ENCODE results near the gene ACVR1B.

Gene ACVR1B

DNA sequence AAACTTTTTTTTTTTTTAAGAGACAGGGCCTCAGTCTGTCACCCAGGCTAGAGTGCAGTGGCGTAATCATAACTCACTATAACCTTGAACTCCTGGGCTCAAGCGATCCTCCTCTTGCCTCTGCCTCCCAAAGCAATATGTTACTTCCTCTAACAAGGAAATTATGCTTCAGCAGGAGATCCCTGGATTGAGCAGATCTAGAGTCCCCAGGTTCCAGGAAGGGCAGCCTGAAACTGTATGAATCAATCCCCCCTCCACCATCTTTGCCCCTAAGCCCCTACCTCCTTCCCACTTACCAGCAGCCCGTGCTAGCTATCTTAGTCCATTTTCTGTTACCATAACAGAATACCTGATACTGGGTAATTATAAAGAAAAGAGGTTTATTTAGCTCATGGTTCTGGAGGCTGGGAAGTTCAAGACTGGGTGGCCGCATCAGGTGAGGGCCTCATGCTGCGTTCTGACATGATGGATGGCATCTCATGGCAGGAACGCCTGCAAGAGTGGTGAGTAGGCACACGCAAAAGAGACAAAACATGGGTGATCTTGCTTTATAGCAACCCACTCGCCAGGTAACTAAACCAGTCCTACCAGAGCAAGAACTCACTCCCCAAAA, 60.2 kb downstream of the ACVR1B start:
- Histone ChIP-seq H3K27ac (ENCODE audit: extremely low read depth, low read depth, low read length) (no peak overlapping the region), H3K36me3 (ENCODE audit: control insufficient read depth in 2 of 2, insufficient read depth in 1 of 2, low read length in 2 of 2) (peaks cover 0 to 25% of the 10 kb centered on the region in 2 experiments; a peak in 1 of 3 replicates), H3K9me3 (ENCODE audit: control insufficient read depth, insufficient read depth, low read depth, low read length) (no peaks in the 10 kb centered on the region), H3K4me1 (ENCODE audit: control insufficient read depth, insufficient read depth, low read length) (peaks cover 10% of the 10 kb centered on the region; the same call in 1 of the 2 replicates), H3K4me3 (ENCODE audit: low read depth, low read length) (no peak overlapping the region)
- TF ChIP-seq ZNF660 (tag by site-specific recombination; IDR thresholded peaks at IDR 0.05) (0 out of 2 replicates have a peak, but pooled peaks have one; percentile 2), SP7 (tag by site-specific recombination; IDR thresholded peaks at IDR 0.05) (no peak)
- CTCF ChIA-PET: interaction anchor here (0.7 to 1.3 kb wide), 4 partner anchors 14 to 114 kb away, joined by 3 to 6 read pairs (median 3); no protein-coding TSS in a partner anchor
- POLR2A ChIA-PET: no interaction called here

DNA sequence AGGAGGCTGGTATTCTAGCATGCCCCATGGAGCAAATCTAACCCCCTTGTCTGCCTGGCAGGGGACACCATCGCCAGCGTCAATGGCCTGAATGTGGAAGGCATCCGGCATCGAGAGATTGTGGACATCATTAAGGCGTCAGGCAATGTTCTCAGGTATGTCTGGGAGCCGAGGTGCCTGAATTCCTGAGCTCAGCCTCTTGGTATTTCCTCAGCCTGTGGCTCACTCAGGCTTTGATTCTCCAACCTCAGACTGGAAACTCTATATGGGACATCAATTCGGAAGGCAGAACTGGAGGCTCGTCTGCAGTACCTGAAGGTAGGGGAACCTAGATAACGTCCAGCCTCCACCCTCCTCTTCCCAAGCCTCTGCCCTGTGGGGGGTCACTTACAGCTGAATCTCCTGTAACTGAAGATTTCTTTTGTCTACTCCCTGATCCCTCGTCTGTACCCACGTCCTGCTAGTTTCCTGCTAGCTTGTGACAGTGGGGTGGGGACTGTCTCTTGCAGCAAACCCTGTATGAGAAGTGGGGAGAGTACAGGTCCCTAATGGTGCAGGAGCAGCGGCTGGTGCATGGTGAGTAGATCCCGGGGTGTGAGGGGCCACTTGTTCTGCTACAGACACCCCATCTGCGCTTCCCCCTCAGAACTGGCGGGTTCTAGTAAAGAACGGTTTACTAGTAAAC, 62.3 kb downstream of the ACVR1B start:
- Histone ChIP-seq H3K9me3 (ENCODE audit: control insufficient read depth, insufficient read depth, low read depth, low read length) (no peaks in the 10 kb centered on the region), H3K27ac (ENCODE audit: extremely low read depth, low read depth, low read length) (no peak overlapping the region), H3K4me1 (ENCODE audit: control insufficient read depth, insufficient read depth, low read length) (peaks cover 10% of the 10 kb centered on the region; the same call in 1 of the 2 replicates), H3K4me3 (ENCODE audit: low read depth, low read length) (no peak overlapping the region), H3K36me3 (ENCODE audit: control insufficient read depth in 2 of 2, insufficient read depth in 1 of 2, low read length in 2 of 2) (peaks cover 0 to 25% of the 10 kb centered on the region in 2 experiments; a peak in 1 of 3 replicates)
- TF ChIP-seq ZNF302 (tag by site-specific recombination; IDR thresholded peaks at IDR 0.05; ENCODE audit: low read depth) (no peak), ZFP37 (tag by site-specific recombination; IDR thresholded peaks at IDR 0.05) (no peak), ZNF114 (tag by site-specific recombination; IDR thresholded peaks at IDR 0.05) (no peak), ZNF280C (tag by site-specific recombination; IDR thresholded peaks at IDR 0.05) (no peak), GLIS1 (tag by site-specific recombination; IDR thresholded peaks at IDR 0.05) (no peak), BCL11A (tag by site-specific recombination; IDR thresholded peaks at IDR 0.05; ENCODE audit: low read depth) (no peak), AEBP2 (tag by site-specific recombination; IDR thresholded peaks at IDR 0.05; ENCODE audit: borderline replicate concordance) (no peak)
- ChIA-PET CTCF (interaction anchor here (0.6 to 2.1 kb wide), 5 partner anchors 10 to 123 kb away, joined by 3 to 16 read pairs (median 5); no protein-coding TSS in a partner anchor), POLR2A (no interaction called here)

DNA sequence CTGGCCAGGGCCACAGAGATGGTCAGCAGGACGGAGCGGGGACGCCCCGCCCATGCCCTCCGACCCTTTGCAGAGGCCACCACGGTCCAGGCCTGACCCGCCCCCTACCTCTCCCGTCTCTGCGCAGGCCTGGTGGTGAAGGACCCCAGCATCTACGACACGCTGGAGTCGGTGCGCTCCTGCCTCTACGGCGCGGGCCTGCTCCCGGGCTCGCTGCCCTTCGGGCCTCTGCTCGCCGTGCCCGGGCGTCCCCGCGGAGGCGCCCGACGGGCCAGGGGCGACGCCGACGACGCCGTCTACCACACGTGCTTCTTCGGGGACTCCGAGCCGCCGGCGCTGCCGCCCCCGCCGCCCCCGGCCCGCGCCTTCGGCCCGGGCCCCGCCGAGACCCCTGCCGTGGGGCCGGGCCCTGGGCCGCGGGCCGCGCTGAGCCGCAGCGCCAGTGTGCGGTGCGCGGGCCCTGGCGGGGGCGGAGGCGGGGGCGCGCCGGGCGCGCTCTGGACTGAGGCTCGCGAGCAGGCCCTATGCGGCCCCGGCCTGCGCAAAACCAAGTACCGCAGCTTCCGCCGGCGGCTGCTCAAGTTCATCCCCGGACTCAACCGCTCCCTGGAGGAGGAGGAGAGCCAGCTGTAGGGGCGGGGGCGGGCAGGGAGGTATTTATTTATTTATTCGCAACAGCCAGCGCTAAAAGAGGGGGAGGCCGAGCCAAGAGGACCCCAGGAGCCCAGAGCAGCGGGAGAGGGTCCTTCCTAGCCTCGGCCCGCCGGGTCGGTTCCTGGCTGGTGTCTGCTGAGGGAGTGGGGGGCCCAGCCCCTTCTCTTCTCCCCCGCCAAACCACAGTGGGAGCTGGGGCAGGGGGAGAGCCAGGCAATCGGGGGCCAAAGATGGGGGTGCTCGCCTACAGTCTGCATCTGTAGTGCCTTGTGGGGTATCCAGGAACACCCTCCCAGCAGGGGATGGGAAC, 63.4 kb downstream of the ACVR1B start:
- CTCF ChIA-PET: interaction anchor here (0.6 to 3.1 kb wide), 6 partner anchors 10 to 122 kb away, joined by 3 to 18 read pairs (median 6); no protein-coding TSS in a partner anchor
- Histone ChIP-seq H3K9me3 (ENCODE audit: control insufficient read depth, insufficient read depth, low read depth, low read length) (no peaks in the 10 kb centered on the region), H3K27ac (ENCODE audit: extremely low read depth, low read depth, low read length) (no peak overlapping the region), H3K4me1 (ENCODE audit: control insufficient read depth, insufficient read depth, low read length) (peaks cover 9% of the 10 kb centered on the region; the same call in 1 of the 2 replicates), H3K4me3 (ENCODE audit: low read depth, low read length) (no peak overlapping the region), H3K36me3 (ENCODE audit: control insufficient read depth in 2 of 2, insufficient read depth in 1 of 2, low read length in 2 of 2) (peaks cover 0 to 25% of the 10 kb centered on the region in 2 experiments; a peak in 1 of 3 replicates)
- no peak for TF ChIP-seq RBAK (tag by site-specific recombination; IDR thresholded peaks at IDR 0.05)
- TF ChIP-seq GLI2 (tag by site-specific recombination; IDR thresholded peaks at IDR 0.05; ENCODE audit: borderline replicate concordance, low read depth): no peak
- TF ChIP-seq KLF1 (tag by site-specific recombination; IDR thresholded peaks at IDR 0.05): no peak
- TF ChIP-seq ZFP3 (tag by site-specific recombination; IDR thresholded peaks at IDR 0.05; ENCODE audit: low read depth): no peak
- TF ChIP-seq, protein P1, sequence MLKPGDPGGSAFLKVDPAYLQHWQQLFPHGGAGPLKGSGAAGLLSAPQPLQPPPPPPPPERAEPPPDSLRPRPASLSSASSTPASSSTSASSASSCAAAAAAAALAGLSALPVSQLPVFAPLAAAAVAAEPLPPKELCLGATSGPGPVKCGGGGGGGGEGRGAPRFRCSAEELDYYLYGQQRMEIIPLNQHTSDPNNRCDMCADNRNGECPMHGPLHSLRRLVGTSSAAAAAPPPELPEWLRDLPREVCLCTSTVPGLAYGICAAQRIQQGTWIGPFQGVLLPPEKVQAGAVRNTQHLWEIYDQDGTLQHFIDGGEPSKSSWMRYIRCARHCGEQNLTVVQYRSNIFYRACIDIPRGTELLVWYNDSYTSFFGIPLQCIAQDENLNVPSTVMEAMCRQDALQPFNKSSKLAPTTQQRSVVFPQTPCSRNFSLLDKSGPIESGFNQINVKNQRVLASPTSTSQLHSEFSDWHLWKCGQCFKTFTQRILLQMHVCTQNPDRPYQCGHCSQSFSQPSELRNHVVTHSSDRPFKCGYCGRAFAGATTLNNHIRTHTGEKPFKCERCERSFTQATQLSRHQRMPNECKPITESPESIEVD (tag by site-specific recombination; IDR thresholded peaks at IDR 0.05): no peak
- POLR2A ChIA-PET: no interaction called here

Data from HEK293 (cell line).